Endometrium (tissue), 2 donors: ENCODE results near the gene PRG2.
"Not testable (repeated sequence)": the region's sequence is repeated elsewhere in the genome, so short reads cannot be mapped to it uniquely, and the experiment has no call there.

Experiments
- FAIRE-seq: peaks from 2 replicates; lab custom pipeline; 2012; peaks lifted over from hg19 to GRCh38; lab: Jason Lieb, UNC
- donor health status: control.
- donor health status: control.

Gene PRG2

DNA sequence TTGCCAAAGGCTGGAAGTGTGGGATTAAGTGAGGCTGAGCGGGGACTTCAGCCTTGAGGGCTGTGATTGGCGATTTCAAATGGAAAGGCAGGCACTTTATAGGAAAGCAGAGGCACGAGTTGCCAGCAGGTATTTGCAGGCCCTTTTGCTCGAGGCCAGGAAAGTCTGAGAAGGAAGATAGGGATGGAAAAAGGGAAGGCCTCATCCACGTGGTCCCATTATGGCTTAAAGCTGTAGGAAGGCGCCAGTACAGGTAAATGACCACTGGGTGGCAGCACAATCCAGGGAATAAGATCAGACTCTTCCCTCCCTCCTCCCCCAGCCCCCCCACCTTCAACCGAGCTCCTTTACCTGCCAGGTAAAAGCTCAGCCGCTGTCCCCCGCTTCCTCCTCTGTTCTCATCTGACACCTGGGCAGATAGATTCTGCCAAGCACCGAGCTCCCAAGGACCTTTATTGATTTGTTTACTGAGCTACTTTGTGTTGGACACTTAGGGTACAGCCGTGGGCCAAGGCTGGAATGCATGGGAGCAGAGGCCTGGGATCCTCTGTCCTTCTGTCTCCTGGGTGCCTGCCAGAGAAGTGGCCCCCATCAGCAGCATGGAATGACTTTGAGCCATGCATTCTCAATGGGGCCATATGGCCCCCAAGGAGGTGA, 44.8 kb downstream of the PRG2 start:
- no peak for FAIRE-seq

GRCh38 chr11:57344826-57345225, 45.6 kb downstream of the PRG2 start:
- no peak for FAIRE-seq

- FAIRE-seq = no peak
These were observed 46.6 kb downstream of the PRG2 start for GRCh38 chr11:57343825-57344224.

DNA sequence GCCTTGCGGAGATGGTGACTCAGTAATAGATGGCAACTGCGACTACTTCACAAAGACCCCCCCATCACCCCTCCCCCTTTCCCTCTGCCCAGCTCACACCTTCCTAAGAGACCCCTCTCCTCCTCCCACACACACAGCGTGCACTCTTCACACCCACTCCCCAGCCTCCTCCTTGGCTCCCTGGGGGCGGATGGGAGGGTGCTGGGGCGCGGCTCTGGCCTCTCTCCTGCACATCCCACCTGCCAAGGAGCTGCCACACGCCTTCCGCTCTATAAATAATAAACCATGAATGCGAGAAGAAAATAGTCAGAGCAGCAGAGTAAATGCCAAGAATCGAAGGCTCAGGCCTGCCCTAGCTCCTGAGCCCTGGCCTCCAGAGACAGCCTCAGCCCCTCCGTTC, 47.7 kb downstream of the PRG2 start:
- FAIRE-seq = no peak

DNA sequence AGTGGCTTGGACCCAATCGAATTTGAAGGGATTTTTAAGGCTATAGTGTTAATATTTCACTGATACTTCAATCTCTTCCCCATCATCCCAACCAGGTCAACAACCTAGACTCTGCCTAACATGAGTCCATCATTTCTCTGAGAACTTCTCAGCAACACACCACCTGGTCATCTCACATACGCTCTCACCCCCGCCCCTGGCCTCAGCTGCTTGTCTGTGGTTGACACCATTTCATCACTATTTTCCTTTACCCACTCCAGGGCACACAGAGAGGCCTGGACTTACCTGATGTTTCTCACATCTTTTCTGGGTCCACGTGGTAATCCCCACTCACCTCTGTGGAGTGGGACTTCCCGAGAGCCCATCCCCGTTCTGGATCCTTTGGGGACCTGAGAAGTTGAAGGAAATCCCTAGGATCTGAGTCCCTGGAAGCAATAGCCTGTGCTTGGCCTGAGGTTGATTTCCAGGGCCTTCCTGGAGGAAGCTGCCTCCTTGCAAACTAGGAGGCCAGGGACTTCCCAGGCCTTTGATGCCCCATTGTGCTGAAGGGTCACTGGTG, 49.1 kb downstream of the PRG2 start:
- no peak for FAIRE-seq

DNA sequence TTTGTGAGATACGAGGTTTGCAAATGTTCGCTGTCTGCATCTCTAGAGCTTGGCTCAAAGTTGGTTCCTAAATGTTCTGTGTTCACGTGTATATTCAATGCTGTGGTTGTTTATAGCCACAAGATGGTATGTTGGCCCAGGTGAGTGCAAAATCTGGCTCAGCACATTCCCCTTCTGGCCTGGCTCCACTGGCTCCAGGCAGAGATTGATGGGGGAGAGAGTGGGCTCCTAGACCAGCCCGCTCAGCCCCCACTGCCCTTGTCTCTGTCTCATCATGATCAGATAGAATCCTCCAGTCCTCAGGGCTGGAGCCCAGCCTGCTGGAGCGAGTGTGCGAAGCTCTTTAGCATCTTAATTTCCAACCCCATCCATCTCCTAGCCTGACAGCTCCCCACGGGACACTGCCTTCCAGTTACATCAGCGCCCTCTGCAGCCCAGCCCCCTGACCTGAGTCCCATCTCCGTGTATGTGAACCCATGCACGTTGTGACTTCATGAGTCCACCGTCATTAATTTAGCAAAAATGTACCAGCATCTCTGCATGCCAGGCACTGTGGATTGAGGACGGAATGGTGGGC, 50.3 kb downstream of the PRG2 start:
- FAIRE-seq = no peak

- no peak for FAIRE-seq
These were observed 51.1 kb downstream of the PRG2 start for GRCh38 chr11:57339328-57339727.

GRCh38 chr11:57338142-57338541, 52.3 kb downstream of the PRG2 start, which contains the start of gene P2RX3:
Gene P2RX3, plus strand, starts transcription at chr11:57338352. Its CDS starts 199 bp downstream, at chr11:57338551.
- FAIRE-seq = no peak

- FAIRE-seq = not testable (repeated sequence)
These were observed 53.6 kb downstream of the PRG2 start for GRCh38 chr11:57336856-57337255.
